Cardiac muscle cell (in vitro differentiated cells and primary cell): ENCODE data around the gene IGFN1. TPM values are rescaled to one million over a fixed set of nuclear protein-coding genes. Genes with fewer than 3 reads are reported as not detected.

ENCODE experiments used
- DNase-seq, 2 donors: peaks; one replicate each; pipeline versions ENCODE4 v3.0.0 to v3.0.0-alpha.2; 2010 to 2017; ENCODE audit warnings: low read depth in 1 of 2, low spot score in 1 of 2
- H3K27ac ChIP-seq: fragments of 200-600 bp; sonication (generic); 2 replicates; pipeline ENCODE4 v1.5.1; 2016
- H3K27me3 ChIP-seq: fragments of 200-600 bp; sonication (generic); 2 replicates; pipeline ENCODE4 v1.6.0; 2016; ENCODE audit warnings: control low read depth
- H3K36me3 ChIP-seq: fragments of 200-600 bp; sonication (generic); 2 replicates; pipeline ENCODE4 v1.5.1; 2016; ENCODE audit warnings: control low read depth
- H3K4me1 ChIP-seq: fragments of 200-600 bp; sonication (generic); 2 replicates; pipeline ENCODE4 v1.8.1; 2017; ENCODE audit warnings: low read depth, mild to moderate bottlenecking, mixed run types
- H3K4me3 ChIP-seq: fragments of 200-600 bp; sonication (generic); 2 replicates; pipeline ENCODE4 v1.5.1; 2016; ENCODE audit warnings: mild to moderate bottlenecking
- H3K9me3 ChIP-seq: fragments of 200-600 bp; sonication (generic); 2 replicates; pipeline ENCODE4 v1.5.1; 2017; ENCODE audit warnings: low read depth, mild to moderate bottlenecking, control low read depth
- CTCF ChIP-seq: IDR thresholded peaks from 2 replicates; pipeline ENCODE4 v1.5.1; 2012; ENCODE audit warnings: low read depth, mild to moderate bottlenecking, low read length
- polyA plus RNA-seq: library from polyadenylated mRNA; unstranded; fragments of >200 nt; fragmentation: Nextera tagmentation; extraction: Ambion mirVana; gene quantifications from 2 replicates; pipeline ENCODE4 v1.2.1, GENCODE V29; 2016
- total RNA-seq: library from RNA; depleted of rRNA; stranded (reverse); fragments of >200 nt; gene quantifications from 2 replicates; pipeline ENCODE4 v1.2.3, GENCODE V29; 2016

IGFN1 gene
- total RNA-seq (0.32 TPM in 1 of 2 replicates, not detected in the other), polyA plus RNA-seq (not detected in 2 replicates)

GRCh38 chr1:201190624-201191051, at the start of gene IGFN1:
IGFN1 (plus strand) TSS chr1:201190824; CDS start chr1:201193294, 2,470 bp downstream.
- Histone ChIP-seq H3K4me3 (no peak within 1 kb of the TSS), H3K27ac (no peak within 1 kb of the TSS), H3K9me3 (no peaks in the 10 kb centered on the region), H3K27me3 (peaks cover 47% of the 10 kb centered on the region), H3K36me3 (no peaks in the 10 kb centered on the region), H3K4me1 (no peaks in the 10 kb centered on the region)
- TF ChIP-seq CTCF, result no peak
- peak in 1 of 2 donors; percentile 41 for DNase-seq

GRCh38 chr1:201140941-201141260, 49.7 kb upstream of the IGFN1 start:
- H3K27ac ChIP-seq, result no peak overlapping the region
- no peaks in the 10 kb centered on the region for H3K27me3 ChIP-seq
- H3K4me3 ChIP-seq, result no peak overlapping the region
- H3K36me3 ChIP-seq, result peaks cover 41% of the 10 kb centered on the region
- DNase-seq, result no peak
- H3K4me1 ChIP-seq, result peaks cover 6% of the 10 kb centered on the region
- TF ChIP-seq CTCF, result no peak
- no peaks in the 10 kb centered on the region for H3K9me3 ChIP-seq

- Histone ChIP-seq H3K27ac (no peak overlapping the region), H3K36me3 (peaks cover 46% of the 10 kb centered on the region), H3K4me1 (peaks cover 2% of the 10 kb centered on the region), H3K9me3 (no peaks in the 10 kb centered on the region), H3K27me3 (no peaks in the 10 kb centered on the region), H3K4me3 (no peak overlapping the region)
- DNase-seq, result no peak
- TF ChIP-seq CTCF, result no peak
Measured at GRCh38 chr1:201141418-201141817, 49.2 kb upstream of the IGFN1 start.

GRCh38 chr1:201142011-201142848, 48.4 kb upstream of the IGFN1 start:
- no peak overlapping the region for H3K4me3 ChIP-seq
- H3K27me3 ChIP-seq, result no peaks in the 10 kb centered on the region
- no peaks in the 10 kb centered on the region for H3K4me1 ChIP-seq
- H3K27ac ChIP-seq, result no peak overlapping the region
- H3K36me3 ChIP-seq, result peaks cover 47% of the 10 kb centered on the region
- no peak for TF ChIP-seq CTCF
- no peaks in the 10 kb centered on the region for H3K9me3 ChIP-seq
- no peak for DNase-seq

GRCh38 chr1:201142849-201143725, 47.5 kb upstream of the IGFN1 start:
- peaks cover 47% of the 10 kb centered on the region for H3K36me3 ChIP-seq

More at GRCh38 chr1:201142849-201143725, 47.5 kb upstream of the IGFN1 start:
- no peak for DNase-seq
- Histone ChIP-seq H3K27ac (no peak overlapping the region), H3K4me3 (no peak overlapping the region), H3K27me3 (no peaks in the 10 kb centered on the region), H3K9me3 (no peaks in the 10 kb centered on the region), H3K4me1 (no peaks in the 10 kb centered on the region)
- no peak for TF ChIP-seq CTCF
